Endothelial cell of hepatic sinusoid (primary cell): ENCODE data around the gene SCYL3.

Experiments
- in situ Hi-C: cut with HindIII; loops from 2 replicates; pipeline ENCODE4 v1.10.0; 2017; ENCODE audit warnings: low sequenced_read_pairs

SCYL3 gene

GRCh38 chr1:169901115-169901514 is 7.4 kb upstream of the SCYL3 start:
- in situ Hi-C loops: no loop called here

DNA sequence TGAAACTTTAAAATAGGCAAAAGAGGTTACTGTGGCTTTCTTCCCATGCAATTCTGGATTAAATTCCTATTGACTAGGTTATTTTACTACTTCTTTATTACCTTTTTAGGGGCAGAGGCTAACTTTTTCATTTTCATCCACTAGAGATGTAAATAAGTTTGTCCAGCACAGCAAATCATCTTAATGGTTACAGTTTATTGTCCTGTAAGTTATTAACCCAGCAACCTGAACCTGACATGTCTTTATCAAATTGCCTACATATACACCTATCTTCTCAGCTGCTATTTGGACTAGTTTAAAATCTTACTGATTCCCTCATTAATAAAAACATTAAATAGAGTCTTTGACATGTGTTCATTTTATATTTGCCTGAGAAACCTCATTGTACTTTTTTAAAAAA is 6.9 kb upstream of the SCYL3 start:
- in situ Hi-C loops: no loop called here

GRCh38 chr1:169899519-169900217 is 6.0 kb upstream of the SCYL3 start:
- in situ Hi-C loops: no loop called here

- in situ Hi-C loops: no loop called here
These were observed 2.3 kb upstream of the SCYL3 start for GRCh38 chr1:169896013-169896412.

DNA sequence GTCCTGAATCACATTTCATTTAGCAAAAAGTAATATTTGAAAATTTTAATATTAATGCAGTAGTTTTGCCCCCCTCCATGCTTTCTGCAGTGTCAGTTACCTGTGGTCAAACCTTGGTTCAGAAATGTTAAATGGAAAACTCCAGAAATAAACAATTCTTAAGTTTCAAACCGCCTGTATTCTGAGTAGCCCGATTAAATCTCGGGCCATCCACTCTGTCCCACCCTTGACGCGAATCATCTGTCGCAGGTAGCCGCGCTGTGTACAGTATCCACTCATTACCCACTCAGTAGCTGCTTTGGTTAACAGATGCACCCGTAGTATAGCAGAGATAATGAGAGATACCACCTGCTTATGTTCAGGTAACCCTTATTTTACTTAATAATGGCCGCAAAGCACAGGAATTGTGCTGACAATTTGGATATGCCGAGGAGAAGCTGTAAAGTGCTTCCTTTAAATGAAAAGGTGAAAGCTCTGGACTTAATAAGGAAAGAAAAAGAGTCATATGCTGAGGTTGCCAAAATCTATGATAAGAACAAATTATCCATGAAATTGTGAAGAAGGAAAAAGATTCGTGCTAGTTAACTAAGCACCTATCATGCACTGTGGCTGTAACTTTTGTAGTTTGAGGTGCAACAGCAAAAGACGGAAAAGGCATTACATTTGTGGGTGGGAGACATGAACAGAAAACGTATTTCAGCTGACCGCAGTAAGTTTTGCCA is 889 bp upstream of the SCYL3 start:
- in situ Hi-C loops: no loop called here

GRCh38 chr1:169892927-169893644 is 610 bp downstream of the SCYL3 start:
- in situ Hi-C loops: no loop called here

- in situ Hi-C loops: no loop called here
These were observed 1.3 kb downstream of the SCYL3 start for GRCh38 chr1:169892176-169892926.

- in situ Hi-C loops: no loop called here
These were observed 2.2 kb downstream of the SCYL3 start for GRCh38 chr1:169891539-169891885.

- in situ Hi-C loops: no loop called here
These were observed 2.7 kb downstream of the SCYL3 start for GRCh38 chr1:169890761-169891538.

- in situ Hi-C loops: no loop called here
These were observed 3.8 kb downstream of the SCYL3 start for GRCh38 chr1:169889871-169890270.

GRCh38 chr1:169886931-169887330 is 6.8 kb downstream of the SCYL3 start:
- in situ Hi-C loops: no loop called here

- in situ Hi-C loops: no loop called here
These were observed 7.3 kb downstream of the SCYL3 start for GRCh38 chr1:169886422-169886821.

DNA sequence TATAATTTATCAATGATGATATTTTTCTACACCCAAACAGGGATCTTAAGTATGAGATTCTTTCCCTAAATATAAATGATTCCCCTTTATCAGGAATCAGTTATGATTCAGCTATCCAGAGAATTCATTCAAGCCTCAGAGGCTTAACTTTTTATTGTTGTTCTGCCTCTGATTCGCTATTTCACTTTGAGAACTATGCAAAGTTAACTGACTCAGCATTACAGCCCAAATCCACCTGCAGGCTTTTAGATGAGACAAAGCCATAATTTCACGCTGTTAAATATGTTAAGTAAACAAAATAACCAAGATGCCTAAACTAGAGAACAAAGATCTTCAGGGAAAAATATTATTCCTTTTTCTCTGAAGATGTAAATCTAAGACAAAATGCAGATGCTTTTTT is 8.5 kb downstream of the SCYL3 start:
- in situ Hi-C loops: no loop called here

- in situ Hi-C loops: no loop called here
These were observed 9.1 kb downstream of the SCYL3 start for GRCh38 chr1:169884634-169885033.

DNA sequence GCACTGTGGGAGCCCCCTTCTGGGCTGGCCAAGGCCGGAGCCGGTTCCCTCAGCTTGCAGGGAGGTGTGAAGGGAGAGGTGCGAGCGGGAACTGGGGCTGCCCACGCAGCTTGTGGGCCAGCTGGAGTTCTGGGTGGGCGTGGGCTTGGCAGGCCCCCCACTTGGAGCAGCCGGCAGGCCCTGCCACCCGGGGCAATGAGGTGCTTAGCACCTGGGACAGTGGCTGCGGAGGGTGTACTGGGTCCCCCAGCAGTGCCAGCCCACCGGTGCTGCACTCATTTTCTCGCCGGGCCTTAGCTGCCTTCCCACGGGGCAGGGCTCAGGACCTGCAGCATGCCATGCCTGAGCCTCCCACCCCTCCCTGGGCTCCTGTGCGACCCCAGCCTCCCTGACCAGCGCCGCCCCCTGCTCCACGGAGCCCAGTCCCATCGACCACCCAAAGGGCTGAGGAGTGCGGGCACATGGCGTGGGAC is 11.6 kb downstream of the SCYL3 start:
- in situ Hi-C loops: no loop called here

DNA sequence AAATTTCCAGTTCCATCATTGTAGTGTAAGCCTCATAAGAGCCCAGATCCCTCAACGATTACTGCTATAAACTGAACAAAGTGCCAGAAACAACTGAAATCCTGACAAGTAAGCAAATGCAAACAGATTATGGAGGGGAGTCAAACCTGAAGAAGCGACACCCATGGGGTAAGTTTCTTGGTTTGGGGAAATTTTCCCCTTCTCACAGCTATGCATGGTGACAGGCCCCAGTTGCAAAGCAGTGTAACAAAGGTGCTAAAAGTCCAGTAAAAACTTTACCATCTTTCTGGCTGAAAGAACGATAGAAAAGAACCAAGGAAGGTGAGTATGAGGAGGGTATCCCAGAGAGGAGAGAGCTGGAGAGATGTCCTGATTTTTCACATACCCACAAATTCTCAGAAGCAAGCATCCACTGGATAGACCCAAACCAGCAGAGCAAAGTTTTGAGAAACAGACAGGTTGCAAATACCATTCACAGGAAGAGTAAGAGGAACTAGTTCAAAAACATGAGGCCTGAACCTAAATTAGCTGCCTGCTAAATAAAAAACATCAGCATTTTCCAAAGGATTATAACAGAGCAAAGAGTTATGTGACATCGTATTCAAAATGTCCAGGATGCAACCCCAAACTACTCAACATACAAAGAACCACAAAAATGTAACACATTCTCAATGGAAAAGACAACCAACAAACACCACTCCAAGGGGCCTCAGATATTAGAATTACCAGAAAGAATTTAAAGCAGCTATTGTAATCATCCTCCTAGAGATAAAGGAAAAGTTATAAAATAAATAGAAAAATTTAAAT is 14.5 kb downstream of the SCYL3 start:
- in situ Hi-C loops: no loop called here

- in situ Hi-C loops: no loop called here
These were observed 15.2 kb downstream of the SCYL3 start for GRCh38 chr1:169878498-169878897.

- in situ Hi-C loops: no loop called here
These were observed 15.8 kb downstream of the SCYL3 start for GRCh38 chr1:169877800-169878491.

GRCh38 chr1:169874229-169874628 is 19.5 kb downstream of the SCYL3 start:
- in situ Hi-C loops: no loop called here
